Mucosa of descending colon (tissue), 3 donors: Measurements from ENCODE around the gene CCDC116. TPM values are rescaled to one million over a fixed set of nuclear protein-coding genes. Genes with fewer than 3 reads are reported as not detected.
"Not testable (repeated sequence)": the region's sequence is repeated elsewhere in the genome, so short reads cannot be mapped to it uniquely, and the experiment has no call there.

Source experiments
- ATAC-seq: fragments of 200-7000 bp; cut with Tn5 transposase; one replicate; pipeline ENCODE4 v1.9.1; 2020; ENCODE audit warnings: mild to moderate bottlenecking, moderate library complexity
- DNase-seq, 3 donors: peaks; one replicate each; pipeline ENCODE4 v3.0.0-alpha.2; 2020
- H3K36me3 ChIP-seq: fragments of 200-600 bp; one replicate; pipeline ENCODE4 v1.8.0; 2021; ENCODE audit warnings: low read depth, mild to moderate bottlenecking
- H3K4me1 ChIP-seq: fragments of 200-600 bp; one replicate; pipeline ENCODE4 v1.8.0; 2021; ENCODE audit warnings: low read depth, mild to moderate bottlenecking
- H3K4me3 ChIP-seq: fragments of 200-600 bp; one replicate; pipeline ENCODE4 v1.8.0; 2021; ENCODE audit warnings: mild to moderate bottlenecking
- H3K9me3 ChIP-seq: fragments of 200-600 bp; one replicate; pipeline ENCODE4 v1.8.0; 2021; ENCODE audit warnings: mild to moderate bottlenecking
- intact Hi-C, 2 donors: fragments of 100-400 bp; cut with DNase I in 1 of 2; cut with micrococcal nuclease in 1 of 2; formaldehyde crosslinking; loops; one replicate each; pipeline versions ENCODE4 v1.11.0 to v1.11.1; 2022; cut with DNase I, micrococcal nuclease
- total RNA-seq, 3 donors: library from RNA; stranded (reverse); fragmentation: NEBNext Ultra II Directional in 2 of 3; extraction: Animal tissue kit (Norgen Biotek cat#: 25700) in 2 of 3; gene quantifications; one replicate each; pipeline versions ENCODE4 v1.2.1 to v1.2.4, GENCODE V29; 2021 to 2023
- TF ChIP-seq, protein P1 (sequence below): fragments of 200-600 bp; IDR thresholded peaks from one replicate; pipeline ENCODE4 v1.8.0; 2022; ENCODE audit warnings: antibody characterized with exemption, mild to moderate bottlenecking
- donor health status: DM: no; HTN: no; CAD: no; lungs with moderate emphysema.
- donor health status: DM: no; HTN: no; CAD: no.
- donor health status: DM: no; HTN: yes; CAD: no.

The CCDC116 gene
- total RNA-seq, 3 donors from 2014 or later: 0.22 to 0.89 (median 0.26) TPM

DNA sequence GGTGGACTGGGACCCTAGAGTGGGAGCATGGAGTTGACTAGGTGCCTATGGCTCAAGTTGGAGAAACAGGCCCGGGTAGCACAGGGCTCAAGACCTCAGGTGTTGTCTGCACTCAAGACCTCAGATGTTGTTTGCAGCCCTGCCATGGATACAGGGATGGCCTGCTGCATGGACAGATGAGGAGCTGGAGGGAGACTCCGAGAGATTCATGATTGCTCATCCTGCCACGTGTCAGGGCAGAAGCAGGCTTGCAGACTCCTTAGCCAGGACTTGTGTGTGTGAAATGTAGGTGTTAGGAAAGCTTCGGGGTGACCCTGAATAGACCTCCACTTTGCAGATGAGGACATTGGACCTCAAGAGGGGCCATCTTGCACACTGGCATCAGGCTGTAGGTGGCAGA, 921 bp downstream of the CCDC116 start:
- H3K4me3 ChIP-seq: no peak overlapping the region
- H3K36me3 ChIP-seq: no peaks in the 10 kb centered on the region
- peaks cover 5% of the 10 kb centered on the region for H3K4me1 ChIP-seq
- H3K9me3 ChIP-seq: no peaks in the 10 kb centered on the region
- intact Hi-C loops: no loop called here
- DNase-seq: no peak
- no peak for ATAC-seq
- TF ChIP-seq, protein P1, sequence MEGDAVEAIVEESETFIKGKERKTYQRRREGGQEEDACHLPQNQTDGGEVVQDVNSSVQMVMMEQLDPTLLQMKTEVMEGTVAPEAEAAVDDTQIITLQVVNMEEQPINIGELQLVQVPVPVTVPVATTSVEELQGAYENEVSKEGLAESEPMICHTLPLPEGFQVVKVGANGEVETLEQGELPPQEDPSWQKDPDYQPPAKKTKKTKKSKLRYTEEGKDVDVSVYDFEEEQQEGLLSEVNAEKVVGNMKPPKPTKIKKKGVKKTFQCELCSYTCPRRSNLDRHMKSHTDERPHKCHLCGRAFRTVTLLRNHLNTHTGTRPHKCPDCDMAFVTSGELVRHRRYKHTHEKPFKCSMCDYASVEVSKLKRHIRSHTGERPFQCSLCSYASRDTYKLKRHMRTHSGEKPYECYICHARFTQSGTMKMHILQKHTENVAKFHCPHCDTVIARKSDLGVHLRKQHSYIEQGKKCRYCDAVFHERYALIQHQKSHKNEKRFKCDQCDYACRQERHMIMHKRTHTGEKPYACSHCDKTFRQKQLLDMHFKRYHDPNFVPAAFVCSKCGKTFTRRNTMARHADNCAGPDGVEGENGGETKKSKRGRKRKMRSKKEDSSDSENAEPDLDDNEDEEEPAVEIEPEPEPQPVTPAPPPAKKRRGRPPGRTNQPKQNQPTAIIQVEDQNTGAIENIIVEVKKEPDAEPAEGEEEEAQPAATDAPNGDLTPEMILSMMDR: no peak

DNA sequence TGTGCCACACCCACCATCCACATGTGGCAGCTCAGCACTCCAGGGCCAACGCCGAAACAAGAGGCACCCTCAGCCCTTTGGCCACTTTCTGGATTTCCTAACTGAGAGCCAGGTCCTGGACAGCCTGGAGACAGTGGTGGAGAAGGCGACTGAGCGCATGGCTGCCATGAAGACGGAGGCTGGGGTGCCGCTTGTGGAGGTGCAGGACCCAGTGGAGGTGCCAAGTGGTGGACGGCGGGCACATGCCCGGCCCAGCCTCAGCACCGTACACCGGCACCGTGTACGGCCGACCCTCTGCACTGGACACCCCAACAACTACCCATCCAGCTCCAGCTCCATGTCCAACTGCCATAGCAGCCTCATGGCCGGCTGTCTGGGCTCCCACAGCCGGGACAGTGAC, 1.5 kb downstream of the CCDC116 start:
- H3K9me3 ChIP-seq: no peaks in the 10 kb centered on the region
- peaks cover under 1% of the 10 kb centered on the region for H3K4me1 ChIP-seq
- TF ChIP-seq, protein P1: no peak
- H3K4me3 ChIP-seq: no peak overlapping the region
- intact Hi-C loops: no loop called here
- no peak for DNase-seq
- no peak for ATAC-seq
- H3K36me3 ChIP-seq: no peaks in the 10 kb centered on the region

DNA sequence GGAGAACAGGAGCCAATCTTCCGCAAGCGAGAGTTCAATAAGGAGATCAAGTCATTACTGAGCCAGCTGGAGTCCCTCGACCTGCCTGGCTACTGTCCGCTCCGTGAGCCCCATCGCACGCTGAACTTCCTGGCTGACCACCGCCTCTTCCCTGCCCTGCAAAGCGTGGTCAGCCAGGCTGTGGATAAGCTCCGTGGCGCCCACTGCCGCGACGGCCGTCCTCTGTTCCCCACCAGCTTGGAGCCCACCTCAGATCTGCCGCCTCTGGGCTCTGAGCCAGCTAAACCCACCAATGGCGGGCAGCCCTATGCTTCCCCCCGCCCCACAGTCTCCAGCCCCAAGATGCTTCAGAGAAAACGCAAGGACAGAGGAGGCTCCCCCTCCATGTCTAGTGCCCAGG, 2.3 kb downstream of the CCDC116 start:
- TF ChIP-seq, protein P1: no peak
- DNase-seq: no peak
- intact Hi-C loops: no loop called here
- H3K4me1 ChIP-seq: no peaks in the 10 kb centered on the region
- no peaks in the 10 kb centered on the region for H3K9me3 ChIP-seq
- H3K36me3 ChIP-seq: no peaks in the 10 kb centered on the region
- no peak overlapping the region for H3K4me3 ChIP-seq
- no peak for ATAC-seq

DNA sequence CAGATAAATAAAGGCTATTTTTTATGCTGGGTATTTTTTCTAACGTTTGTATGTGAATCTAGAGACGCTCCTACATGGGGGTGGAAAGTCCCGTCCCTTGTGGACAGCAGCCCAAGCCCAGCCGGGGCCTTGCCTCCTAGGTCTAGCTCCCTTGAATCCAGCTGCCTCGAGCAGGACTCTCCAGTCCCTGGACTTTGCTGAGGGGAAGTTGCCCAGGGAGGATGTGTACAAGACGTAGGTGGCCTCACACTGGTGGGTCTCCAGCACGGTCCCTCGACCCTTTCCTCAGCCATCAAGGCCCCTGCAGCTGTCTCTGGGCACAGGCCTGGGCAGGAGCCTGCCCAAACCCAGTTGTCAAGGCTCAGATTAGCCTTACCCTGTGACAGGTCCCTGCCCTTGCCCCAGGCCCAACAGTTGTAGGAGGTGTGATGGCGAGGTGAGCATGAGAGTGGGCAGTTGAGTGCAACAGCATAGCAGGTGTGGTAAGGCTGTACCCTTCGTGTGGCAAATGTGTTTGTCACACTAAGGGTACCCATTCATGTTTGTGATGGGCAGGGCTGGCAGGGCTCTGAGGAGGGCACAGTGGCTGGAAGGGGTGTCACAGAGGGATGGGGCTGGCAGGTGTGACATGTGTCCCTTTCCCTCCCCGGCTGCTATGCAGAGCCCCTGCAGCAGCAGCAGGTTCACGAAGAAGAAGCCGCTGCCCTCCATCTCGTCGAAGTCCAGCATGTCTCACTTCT, 3.4 kb downstream of the CCDC116 start:
- Histone ChIP-seq H3K9me3 (no peaks in the 10 kb centered on the region), H3K4me1 (peaks cover under 1% of the 10 kb centered on the region), H3K36me3 (no peaks in the 10 kb centered on the region), H3K4me3 (no peak overlapping the region)
- intact Hi-C loops: no loop called here
- no peak for ATAC-seq
- no peak for DNase-seq
- TF ChIP-seq, protein P1: no peak

DNA sequence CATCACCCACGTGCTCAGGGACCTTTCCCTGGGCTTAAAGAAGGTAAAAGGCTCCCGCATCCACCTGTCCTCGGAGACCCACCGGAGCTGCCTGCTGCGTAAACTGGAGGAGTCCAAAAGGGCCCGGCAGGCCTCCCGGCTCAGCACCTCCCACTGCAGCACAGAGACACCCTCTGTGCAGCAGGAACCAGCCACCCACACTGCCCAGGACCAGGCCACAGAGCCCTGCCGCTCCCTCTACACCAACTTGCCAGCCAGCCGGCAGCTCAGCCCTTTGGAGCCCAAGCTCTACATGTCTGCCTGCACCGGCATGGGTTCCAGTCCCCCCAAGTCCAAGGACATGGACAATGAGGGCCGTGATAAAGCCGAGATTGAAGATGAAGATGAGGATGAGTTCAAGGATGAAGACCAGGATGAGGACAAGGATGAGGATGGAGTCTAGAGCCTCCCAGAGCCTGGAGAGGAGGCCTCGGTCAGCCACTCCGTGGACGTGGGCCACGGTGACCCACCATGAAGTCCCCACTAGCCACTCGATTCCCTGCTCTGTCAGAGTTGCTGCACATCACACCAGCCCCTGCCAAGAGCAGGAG, 4.2 kb downstream of the CCDC116 start:
- intact Hi-C loops: no loop called here
- DNase-seq (no peak), ATAC-seq (no peak)
- H3K36me3 ChIP-seq: no peaks in the 10 kb centered on the region
- H3K4me1 ChIP-seq: peaks cover 5% of the 10 kb centered on the region
- TF ChIP-seq, protein P1: no peak
- H3K9me3 ChIP-seq: no peaks in the 10 kb centered on the region
- H3K4me3 ChIP-seq: no peak overlapping the region

DNA sequence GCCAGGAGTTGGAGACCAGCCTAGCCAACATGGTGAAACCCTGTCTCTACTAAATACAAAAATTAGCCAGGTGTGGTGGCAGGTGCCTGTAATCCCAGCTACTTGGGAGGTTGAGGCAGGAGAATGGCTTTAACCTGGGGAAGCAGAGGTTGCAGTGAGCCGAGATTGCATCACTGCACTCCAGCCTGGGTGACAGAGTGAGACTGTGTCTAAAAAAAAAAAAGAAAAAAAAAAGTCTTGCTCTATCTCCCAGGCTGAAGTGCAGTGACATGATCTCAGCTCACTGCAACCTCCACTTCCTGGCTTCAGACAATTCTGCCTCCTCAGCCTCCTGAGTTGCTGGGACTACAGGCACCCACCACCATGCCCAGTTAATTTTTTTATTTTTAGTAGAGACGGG, 4.9 kb downstream of the CCDC116 start:
- H3K4me1 ChIP-seq, intact Hi-C loops, H3K4me3 ChIP-seq, H3K9me3 ChIP-seq, DNase-seq, H3K36me3 ChIP-seq, ATAC-seq: not testable (repeated sequence)
